ENCODE results near the gene MYH9.
A peak's percentile ranks its signal among the peaks of the same experiment; 100 is the strongest.

The MYH9 gene

DNA sequence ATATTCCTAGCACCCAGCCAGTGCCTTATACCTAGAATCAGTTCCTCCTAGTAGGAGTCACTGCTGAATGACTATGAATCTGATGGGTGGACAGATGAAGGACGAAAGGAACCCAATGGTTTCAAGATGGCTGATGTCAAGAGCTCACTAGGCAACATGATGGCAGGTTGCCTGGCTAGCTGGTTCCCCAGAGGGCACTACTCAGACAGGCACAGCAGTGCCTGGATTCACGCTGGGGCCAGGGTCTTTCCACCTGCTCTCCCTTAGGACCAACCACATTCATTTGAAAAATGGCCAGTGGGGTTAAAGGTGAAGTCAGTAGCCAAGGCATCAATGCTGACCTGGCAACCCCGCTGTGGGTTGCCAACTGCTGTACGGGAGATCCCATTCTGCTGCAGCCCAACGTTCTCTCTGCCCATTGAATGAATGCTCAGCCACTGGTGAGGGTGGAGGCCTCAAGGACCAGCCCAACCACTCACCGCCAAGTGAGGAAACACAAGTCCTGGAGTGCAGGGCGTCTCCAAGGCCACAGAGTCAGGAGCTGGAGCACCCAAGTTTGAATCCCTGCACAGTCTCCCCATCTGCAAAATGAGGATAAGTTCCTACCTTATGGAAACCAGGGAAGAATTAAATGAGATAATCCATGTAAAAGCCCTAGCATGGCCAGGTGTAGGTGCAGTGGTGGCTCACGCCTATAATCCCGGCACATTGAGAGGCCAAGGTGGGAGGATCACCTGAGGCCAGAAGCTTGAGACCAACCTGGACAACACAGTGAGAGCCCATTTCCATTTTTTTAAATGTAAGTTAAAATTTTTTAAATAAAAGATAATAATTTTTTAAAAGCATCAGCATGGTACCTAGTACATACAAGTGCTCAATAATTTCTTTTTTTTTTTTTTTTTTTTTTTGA is 12.4 kb downstream of the MYH9 start:
- TF ChIP-seq, protein P1, sequence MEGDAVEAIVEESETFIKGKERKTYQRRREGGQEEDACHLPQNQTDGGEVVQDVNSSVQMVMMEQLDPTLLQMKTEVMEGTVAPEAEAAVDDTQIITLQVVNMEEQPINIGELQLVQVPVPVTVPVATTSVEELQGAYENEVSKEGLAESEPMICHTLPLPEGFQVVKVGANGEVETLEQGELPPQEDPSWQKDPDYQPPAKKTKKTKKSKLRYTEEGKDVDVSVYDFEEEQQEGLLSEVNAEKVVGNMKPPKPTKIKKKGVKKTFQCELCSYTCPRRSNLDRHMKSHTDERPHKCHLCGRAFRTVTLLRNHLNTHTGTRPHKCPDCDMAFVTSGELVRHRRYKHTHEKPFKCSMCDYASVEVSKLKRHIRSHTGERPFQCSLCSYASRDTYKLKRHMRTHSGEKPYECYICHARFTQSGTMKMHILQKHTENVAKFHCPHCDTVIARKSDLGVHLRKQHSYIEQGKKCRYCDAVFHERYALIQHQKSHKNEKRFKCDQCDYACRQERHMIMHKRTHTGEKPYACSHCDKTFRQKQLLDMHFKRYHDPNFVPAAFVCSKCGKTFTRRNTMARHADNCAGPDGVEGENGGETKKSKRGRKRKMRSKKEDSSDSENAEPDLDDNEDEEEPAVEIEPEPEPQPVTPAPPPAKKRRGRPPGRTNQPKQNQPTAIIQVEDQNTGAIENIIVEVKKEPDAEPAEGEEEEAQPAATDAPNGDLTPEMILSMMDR (conservative IDR thresholded peaks at IDR 0.05; ENCODE audit: low read length): no peak
- H3K4me3 ChIP-seq (ENCODE audit: low read length): no peak overlapping the region
- DNase-seq (ENCODE audit: low read depth): no peak

DNA sequence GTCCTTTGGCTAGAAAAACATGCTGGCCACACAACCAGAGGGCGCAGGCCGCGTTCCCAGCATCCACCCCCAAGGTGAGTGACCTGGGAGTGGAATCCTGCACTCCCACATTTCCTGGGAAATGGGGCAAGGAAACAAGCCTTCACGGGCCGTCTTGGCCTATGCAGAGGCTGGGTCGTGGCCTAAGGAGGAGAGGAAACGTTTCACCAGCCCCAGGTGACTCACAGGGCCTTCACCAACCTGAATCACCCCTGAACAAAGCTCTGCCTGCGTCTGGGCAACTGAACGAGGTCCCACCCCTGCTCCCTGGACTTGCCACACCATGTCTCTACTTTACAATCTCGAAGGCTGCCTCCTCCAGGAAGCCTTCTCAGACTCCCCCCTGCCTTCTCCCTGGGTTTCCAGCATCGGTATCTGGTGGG is 13.2 kb downstream of the MYH9 start:
- no peak for DNase-seq (ENCODE audit: low read depth)
- TF ChIP-seq, protein P1 (conservative IDR thresholded peaks at IDR 0.05; ENCODE audit: low read length): no peak
- no peak overlapping the region for H3K4me3 ChIP-seq (ENCODE audit: low read length)

DNA sequence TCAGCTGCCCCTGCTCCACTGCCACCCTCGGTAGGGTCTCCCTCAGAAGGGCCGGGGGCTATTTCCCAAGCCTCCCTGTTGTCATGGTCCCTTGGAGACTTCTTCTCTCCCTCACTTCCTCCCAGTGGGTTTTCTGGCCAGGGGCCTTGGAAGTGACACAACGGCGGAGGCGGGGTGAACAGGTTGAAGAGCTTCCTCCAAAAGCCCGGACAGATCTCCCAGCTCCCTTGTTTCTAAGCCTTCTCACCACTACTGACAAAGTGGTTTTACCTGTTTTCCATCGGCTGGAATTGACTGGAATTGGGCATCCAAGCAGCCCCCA is 14.5 kb downstream of the MYH9 start:
- TF ChIP-seq, protein P1 (conservative IDR thresholded peaks at IDR 0.05; ENCODE audit: low read length): no peak
- H3K4me3 ChIP-seq (ENCODE audit: low read length): no peak overlapping the region
- DNase-seq (ENCODE audit: low read depth): no peak

DNA sequence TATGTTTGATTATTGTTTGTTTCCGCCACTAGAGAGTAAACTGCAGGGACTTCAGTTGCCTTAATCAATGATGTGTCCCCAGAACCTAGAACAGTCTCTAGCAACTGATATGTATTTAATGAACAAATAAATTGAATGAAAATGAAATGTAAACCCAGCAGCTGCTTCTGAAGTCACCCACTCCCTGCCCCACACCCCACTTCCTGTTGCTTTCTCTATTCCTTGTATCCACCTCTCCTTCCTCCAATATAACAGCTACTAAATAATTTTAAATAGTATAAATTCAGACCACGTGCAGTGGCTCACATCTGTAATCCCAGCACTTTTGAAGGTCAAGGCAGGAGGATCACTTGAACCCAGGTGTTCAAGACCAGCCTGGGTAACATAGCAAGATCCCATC is 15.8 kb downstream of the MYH9 start:
- TF ChIP-seq, protein P1 (conservative IDR thresholded peaks at IDR 0.05; ENCODE audit: low read length): no peak
- DNase-seq (ENCODE audit: low read depth): no peak
- H3K4me3 ChIP-seq (ENCODE audit: low read length): no peak overlapping the region

DNA sequence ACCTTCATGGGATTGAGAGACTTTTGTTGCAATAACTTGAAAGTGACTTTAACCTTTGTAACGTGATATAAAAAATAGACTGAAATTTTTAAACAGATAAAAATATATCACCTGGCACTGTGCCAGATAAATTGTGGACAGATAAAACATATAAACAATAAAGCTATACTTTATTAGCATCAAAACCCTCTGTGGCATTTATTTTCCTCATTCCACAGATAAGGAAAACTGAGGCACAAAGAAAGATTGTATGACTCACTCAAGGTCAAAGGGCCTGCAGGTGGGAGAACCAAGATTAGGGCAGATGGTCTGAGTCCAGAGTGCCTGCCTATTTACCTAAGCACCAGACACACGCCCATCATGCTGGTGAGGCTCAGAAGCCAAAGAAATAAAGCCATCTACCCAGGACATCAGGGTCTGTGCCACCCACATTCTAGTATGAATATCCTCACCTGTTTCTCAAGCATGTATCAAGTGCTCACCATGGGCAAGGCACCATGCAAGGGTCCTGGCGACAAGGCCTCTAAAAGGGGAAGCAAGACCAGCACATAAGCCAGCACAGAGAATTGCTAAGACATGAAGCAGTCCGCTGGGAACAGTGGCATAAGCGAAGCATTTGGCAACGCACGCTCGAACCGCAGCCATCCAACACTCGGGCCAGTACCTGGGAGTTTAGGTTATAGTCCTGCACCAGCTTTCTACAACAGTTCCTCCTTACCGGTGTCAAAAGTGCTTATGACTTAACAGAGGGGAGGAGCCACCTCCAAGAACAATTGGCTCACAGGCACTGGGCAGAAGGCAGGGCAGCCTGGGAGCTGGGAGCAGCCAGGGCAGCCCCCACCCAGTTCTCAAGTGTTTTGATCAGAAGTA is 17.6 kb downstream of the MYH9 start:
- TF ChIP-seq, protein P1 (conservative IDR thresholded peaks at IDR 0.05; ENCODE audit: low read length): no peak
- no peak for DNase-seq (ENCODE audit: low read depth)
- peak overlapping the region; percentile 8; the same call in 1 of the 2 replicates for H3K4me3 ChIP-seq (ENCODE audit: low read length)

DNA sequence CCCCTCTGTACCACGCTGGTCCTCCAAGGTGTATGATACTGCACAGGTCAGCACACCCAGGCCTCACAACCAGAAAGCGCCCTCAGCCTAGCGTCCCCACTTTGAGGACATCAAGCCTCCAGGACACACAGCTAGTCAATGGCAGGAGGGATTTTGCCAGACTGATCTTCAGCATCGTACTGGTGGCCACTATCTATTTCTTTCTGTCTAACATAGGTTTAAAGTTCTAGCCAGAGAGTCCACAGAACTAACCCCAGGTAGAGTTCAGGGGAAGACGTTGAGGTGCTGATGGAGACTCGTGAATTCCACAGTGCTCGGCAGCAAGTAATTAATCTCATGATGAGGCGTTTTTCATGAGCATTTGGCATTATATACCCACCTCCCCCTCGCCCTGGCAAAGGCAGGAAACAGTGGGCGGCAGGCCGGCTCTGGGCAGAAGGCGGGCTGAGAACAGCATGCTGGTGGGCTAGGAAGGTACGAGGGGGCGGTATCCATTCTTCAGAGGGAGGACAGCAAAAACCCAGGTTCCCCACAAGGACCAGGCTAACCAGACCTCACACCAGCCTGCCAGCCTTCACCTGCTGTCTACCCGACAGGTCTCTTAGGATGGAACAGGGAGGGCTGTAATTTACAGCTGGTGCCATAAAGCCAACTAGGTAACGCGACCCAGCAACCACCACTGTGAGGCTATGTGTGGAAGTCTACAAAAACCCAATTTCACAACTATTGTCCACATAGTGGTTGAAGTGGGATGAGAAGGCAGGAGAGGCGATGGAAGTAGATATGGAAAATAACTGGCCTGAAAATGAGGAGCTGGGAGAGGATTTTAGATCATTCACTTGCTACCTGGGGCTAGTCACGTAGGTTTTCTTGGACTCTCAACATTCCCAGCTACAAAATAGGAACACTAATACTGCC is 18.5 kb downstream of the MYH9 start:
- no peak overlapping the region for H3K4me3 ChIP-seq (ENCODE audit: low read length)
- no peak for DNase-seq (ENCODE audit: low read depth)
- TF ChIP-seq, protein P1 (conservative IDR thresholded peaks at IDR 0.05; ENCODE audit: low read length): no peak

All from AG10803 (cell line).